Lower lobe of right lung (tissue), 2 donors: ENCODE data around the gene ANGPT4. TPM values are rescaled to one million over a fixed set of nuclear protein-coding genes. Genes with fewer than 3 reads are reported as not detected.

ENCODE experiments used
- ATAC-seq, 2 donors: fragments of 200-7000 bp; cut with Tn5 transposase; one replicate each; pipeline ENCODE4 v1.9.1; 2020 to 2022; ENCODE audit warnings: mild to moderate bottlenecking in 2 of 2, moderate library complexity in 2 of 2
- DNase-seq: peaks from one replicate; pipeline ENCODE4 v3.0.0-alpha.2; 2020
- H3K27ac ChIP-seq: fragments of 200-600 bp; one replicate; pipeline ENCODE4 v1.8.0; 2022
- H3K27me3 ChIP-seq: fragments of 200-600 bp; one replicate; pipeline ENCODE4 v1.8.0; 2022; ENCODE audit warnings: low read depth
- H3K36me3 ChIP-seq: fragments of 200-600 bp; one replicate; pipeline ENCODE4 v1.8.0; 2022; ENCODE audit warnings: mild to moderate bottlenecking
- H3K4me1 ChIP-seq: fragments of 200-600 bp; one replicate; pipeline ENCODE4 v1.8.0; 2022
- H3K4me3 ChIP-seq: fragments of 200-600 bp; one replicate; pipeline ENCODE4 v1.8.0; 2022; ENCODE audit warnings: mild to moderate bottlenecking
- H3K9me3 ChIP-seq: fragments of 200-600 bp; one replicate; pipeline ENCODE4 v1.8.0; 2022
- intact Hi-C: fragments of 100-400 bp; cut with DNase I; formaldehyde crosslinking; loops from one replicate; pipeline ENCODE4 v1.11.0; 2022
- total RNA-seq: library from RNA; stranded (reverse); fragmentation: NEBNext Ultra II Directional; extraction: Animal tissue kit (Norgen Biotek cat#: 25700); gene quantifications from one replicate; pipeline ENCODE4 v1.2.1, GENCODE V29; 2021
- TF ChIP-seq, protein P1 (sequence below): fragments of 200-600 bp; IDR thresholded peaks from one replicate; pipeline ENCODE4 v1.8.0; 2022; ENCODE audit warnings: antibody characterized with exemption, mild to moderate bottlenecking
- donor health status: DM: no; HTN: yes; CAD: no; lungs with severe emphysema.

The ANGPT4 gene
- total RNA-seq, 1 donor from 2014 or later, result 6.0 TPM

GRCh38 chr20:891058-891705, 25.0 kb downstream of the ANGPT4 start:
- H3K9me3 ChIP-seq, result no peaks in the 10 kb centered on the region
- peaks cover 4% of the 10 kb centered on the region for H3K4me1 ChIP-seq
- peak; percentile 22 to 66 for ATAC-seq
- no peak overlapping the region for H3K27ac ChIP-seq
- DNase-seq, result no peak
- H3K4me3 ChIP-seq, result no peak overlapping the region
- H3K36me3 ChIP-seq, result no peaks in the 10 kb centered on the region
- intact Hi-C loops, result no loop called here
- H3K27me3 ChIP-seq, result no peaks in the 10 kb centered on the region
- TF ChIP-seq, protein P1, sequence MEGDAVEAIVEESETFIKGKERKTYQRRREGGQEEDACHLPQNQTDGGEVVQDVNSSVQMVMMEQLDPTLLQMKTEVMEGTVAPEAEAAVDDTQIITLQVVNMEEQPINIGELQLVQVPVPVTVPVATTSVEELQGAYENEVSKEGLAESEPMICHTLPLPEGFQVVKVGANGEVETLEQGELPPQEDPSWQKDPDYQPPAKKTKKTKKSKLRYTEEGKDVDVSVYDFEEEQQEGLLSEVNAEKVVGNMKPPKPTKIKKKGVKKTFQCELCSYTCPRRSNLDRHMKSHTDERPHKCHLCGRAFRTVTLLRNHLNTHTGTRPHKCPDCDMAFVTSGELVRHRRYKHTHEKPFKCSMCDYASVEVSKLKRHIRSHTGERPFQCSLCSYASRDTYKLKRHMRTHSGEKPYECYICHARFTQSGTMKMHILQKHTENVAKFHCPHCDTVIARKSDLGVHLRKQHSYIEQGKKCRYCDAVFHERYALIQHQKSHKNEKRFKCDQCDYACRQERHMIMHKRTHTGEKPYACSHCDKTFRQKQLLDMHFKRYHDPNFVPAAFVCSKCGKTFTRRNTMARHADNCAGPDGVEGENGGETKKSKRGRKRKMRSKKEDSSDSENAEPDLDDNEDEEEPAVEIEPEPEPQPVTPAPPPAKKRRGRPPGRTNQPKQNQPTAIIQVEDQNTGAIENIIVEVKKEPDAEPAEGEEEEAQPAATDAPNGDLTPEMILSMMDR, result no peak

GRCh38 chr20:890666-891057, 25.5 kb downstream of the ANGPT4 start:
- Histone ChIP-seq H3K27ac (no peak overlapping the region), H3K36me3 (no peaks in the 10 kb centered on the region), H3K27me3 (no peaks in the 10 kb centered on the region), H3K4me1 (peaks cover 4% of the 10 kb centered on the region), H3K9me3 (no peaks in the 10 kb centered on the region), H3K4me3 (no peak overlapping the region)
- intact Hi-C loops, result no loop called here
- TF ChIP-seq, protein P1, result no peak
- ATAC-seq (no peak), DNase-seq (no peak)

DNA sequence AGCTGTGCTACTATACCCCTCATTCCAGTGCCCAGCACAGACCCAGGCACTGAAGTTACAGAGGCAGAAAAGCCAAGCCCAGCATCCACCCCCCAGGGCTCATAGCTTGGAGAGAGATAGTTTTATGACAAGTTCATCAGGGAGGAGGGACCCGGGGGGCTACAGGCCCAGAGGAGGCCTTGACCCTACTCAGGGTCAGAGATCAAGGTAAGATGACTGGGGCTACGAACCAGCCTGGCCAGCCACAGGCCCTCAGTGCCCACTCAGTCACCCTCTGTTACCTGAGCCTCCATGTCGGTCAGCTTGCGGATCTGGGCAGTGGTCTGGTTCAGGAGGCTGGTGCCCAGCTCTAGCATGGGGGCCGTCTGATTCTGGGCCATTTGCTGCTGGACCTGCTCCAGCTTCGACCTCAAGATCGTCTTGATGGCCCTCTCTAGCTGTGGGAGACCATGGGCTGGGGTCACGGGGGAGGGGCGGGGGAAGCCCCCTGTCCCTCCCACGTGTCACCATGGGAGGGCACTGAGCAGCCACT, 26.1 kb downstream of the ANGPT4 start:
- TF ChIP-seq, protein P1, result no peak

DNA sequence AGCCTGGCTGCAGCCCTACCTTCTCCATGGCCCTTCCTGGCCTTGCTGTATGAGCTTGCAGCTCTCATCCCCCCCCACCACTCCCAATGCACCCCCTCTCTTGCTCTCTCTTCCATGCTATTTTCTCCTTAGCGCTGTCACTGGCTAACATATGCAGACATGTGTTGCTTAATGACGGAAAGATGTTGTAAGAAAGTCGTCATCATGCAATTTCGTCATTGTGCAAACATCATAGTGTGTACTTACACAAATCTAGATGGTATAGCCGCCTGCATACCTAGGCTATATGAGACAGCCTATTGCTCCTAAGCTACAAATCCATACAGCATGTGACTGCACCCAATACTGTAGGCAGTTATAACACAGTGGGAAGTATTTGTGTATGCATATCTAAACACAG, 27.0 kb downstream of the ANGPT4 start:
- DNase-seq (no peak), ATAC-seq (no peak)
- H3K27me3 ChIP-seq, result peaks cover 14% of the 10 kb centered on the region
- no peak overlapping the region for H3K4me3 ChIP-seq
- TF ChIP-seq, protein P1, result no peak
- no peaks in the 10 kb centered on the region for H3K9me3 ChIP-seq
- H3K36me3 ChIP-seq, result no peaks in the 10 kb centered on the region
- intact Hi-C loops, result no loop called here
- peaks cover 9% of the 10 kb centered on the region for H3K4me1 ChIP-seq
- H3K27ac ChIP-seq, result no peak overlapping the region

More for the DNA sequence above, 26.1 kb downstream of the ANGPT4 start:
- intact Hi-C loops, result no loop called here
- H3K27me3 ChIP-seq, result peaks cover 6% of the 10 kb centered on the region
- H3K27ac ChIP-seq, result no peak overlapping the region
- no peak for DNase-seq
- H3K4me3 ChIP-seq, result no peak overlapping the region
- H3K36me3 ChIP-seq, result no peaks in the 10 kb centered on the region
- no peak for ATAC-seq
- H3K4me1 ChIP-seq, result peaks cover 5% of the 10 kb centered on the region
- H3K9me3 ChIP-seq, result no peaks in the 10 kb centered on the region

DNA sequence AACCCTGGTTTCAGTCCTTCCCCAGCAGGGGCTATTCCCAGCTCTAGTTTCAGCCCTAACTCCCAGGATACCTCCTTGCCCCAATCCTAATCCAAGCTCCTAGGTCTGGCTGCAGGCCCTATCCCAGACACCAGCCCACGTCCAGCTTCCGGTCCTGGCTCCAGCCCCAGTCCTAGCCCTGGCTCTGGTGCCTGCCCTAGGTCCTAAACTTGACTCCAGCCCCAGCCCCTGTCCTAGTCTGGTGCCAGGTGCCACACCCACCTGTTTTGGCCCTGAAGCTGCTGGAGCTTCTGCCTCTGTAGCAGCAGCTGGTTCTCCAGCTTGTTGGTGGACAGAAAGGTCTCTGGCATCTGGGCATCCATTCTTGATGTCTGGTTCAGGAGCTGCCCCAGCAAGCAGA, 28.1 kb downstream of the ANGPT4 start:
- Histone ChIP-seq H3K27ac (no peak overlapping the region), H3K9me3 (no peaks in the 10 kb centered on the region), H3K36me3 (no peaks in the 10 kb centered on the region), H3K4me3 (no peak overlapping the region), H3K4me1 (peaks cover 9% of the 10 kb centered on the region), H3K27me3 (peaks cover 20% of the 10 kb centered on the region)
- ATAC-seq, result no peak
- DNase-seq, result no peak
- intact Hi-C loops, result no loop called here
- TF ChIP-seq, protein P1, result no peak
